Epidermal melanocyte (primary cell): ENCODE data around the gene TFCP2.
"Not testable (repeated sequence)": the region's sequence is repeated elsewhere in the genome, so short reads cannot be mapped to it uniquely, and the experiment has no call there.

Experiments
- DNase-seq: peaks from one replicate; pipeline ENCODE4 v3.0.0; 2011; ENCODE audit warnings: low spot score; ENCODE audit not compliant: insufficient read length

Gene TFCP2

DNA sequence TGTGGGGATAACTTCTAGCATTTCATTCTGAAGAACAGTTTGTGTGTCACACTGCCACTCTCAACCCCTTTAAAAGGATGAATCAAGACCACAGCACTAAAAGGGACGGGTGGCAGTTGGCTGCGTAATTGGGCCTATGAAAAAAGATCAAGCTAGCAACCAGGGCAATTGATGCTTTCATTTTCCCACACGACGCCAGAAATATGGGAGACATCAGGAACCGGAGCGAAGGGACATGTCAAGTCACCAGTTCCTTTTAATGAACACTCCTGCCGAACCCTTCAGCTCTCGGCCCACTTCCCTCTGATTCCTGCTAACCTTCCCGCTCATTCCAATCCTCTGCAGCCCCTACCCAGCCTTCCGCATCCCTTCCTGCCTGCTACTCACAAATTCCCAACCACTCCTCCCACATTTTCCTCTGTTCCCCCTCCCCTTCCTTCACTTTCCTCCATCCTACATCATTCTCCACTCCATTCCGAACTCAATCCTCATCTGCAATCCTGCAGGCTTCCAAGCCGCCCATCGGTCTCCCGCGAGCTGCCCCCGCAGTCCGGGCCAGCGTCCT is 90.3 kb downstream of the TFCP2 start:
- DNase-seq: peak; percentile 38

DNA sequence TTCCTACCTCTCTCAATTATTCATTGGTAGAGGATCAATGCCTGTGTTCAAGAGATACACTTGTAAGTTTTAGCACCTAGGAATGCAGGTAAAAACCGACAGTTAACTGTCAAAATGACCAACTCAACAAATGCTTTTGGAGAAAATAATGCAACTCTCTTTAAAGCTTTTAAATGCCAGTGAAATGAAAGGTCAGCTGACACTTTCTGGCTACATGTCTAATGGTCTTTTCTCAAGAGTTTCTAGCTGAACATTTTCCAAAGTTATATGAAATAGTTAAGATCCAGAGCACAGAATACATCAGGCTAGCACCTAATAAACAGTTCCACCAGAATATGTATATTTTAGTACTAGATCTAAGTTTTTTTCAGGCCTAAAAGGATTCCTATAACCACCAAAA is 91.5 kb downstream of the TFCP2 start:
- no peak for DNase-seq

DNA sequence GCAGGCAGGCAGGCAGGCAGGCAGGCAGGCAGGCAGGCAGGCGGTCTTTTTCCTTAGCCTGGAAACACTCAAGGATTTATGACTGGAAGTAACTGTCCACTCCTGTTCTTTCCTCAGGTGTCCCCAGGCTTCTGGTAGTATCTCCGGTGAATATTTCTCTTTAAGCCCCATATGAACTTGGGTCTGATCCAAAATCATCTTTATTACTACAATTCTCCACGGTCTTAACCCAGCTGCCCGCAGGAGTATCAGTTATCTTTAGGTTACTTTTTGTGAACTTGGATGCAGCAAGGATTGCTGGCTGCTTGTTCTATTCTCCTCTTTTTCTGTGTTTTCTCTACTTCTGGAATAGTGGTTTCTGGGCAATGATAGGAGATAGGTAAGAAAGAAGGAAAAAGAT is 92.8 kb downstream of the TFCP2 start:
- DNase-seq: no peak

DNA sequence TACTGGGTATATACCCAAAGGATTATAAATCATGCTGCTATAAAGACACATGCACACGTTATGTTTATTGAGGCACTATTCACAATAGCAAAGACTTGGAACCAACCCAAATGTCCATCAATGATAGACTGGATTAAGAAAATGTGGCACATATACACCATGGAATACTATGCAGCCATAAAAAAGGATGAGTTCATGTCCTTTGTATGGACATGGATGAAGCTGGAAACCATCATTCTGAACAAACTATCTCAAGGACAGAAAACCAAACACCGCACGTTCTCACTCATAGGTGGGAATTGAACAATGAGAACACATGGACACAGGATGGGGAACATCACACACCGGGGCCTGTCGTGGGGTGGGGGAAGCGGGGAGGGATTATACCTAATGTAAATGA is 94.1 kb downstream of the TFCP2 start:
- not testable (repeated sequence) for DNase-seq

DNA sequence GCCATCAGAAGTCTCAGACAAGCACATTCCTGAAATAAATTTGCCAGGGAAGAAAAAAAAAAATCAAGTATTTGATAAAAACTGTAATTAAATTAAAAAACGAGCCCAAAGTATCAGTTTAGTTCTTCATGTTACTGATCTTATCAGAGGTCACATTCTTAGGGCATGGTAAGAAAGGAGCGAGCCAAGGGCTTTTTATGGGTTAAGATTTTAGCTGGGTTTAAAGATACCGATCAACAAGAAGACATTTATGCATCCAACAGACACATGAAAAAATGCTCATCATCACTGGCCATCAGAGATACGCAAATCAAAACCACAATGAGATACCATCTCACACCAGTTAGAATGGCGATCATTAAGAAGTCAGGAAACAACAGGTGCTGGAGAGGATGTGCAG is 94.6 kb downstream of the TFCP2 start:
- not testable (repeated sequence) for DNase-seq

DNA sequence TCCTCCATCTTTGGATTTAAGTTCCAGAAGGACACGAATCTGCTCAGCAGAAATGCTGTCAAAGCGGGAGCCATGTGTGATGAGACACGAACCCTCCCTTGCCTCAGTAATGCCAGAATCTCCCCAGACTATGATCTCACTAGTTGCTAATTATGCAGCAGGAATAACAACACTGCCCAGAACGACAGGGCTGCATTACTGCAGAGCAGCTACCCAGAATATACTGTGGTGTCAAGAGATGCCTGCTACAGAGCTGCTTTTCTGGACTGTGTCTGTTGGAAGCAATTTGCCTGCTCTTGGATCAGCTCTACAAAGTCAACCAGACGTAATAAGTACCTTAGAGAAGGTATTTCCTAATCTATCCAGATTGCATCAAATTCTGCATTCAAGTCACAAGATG is 95.0 kb downstream of the TFCP2 start:
- no peak for DNase-seq

DNA sequence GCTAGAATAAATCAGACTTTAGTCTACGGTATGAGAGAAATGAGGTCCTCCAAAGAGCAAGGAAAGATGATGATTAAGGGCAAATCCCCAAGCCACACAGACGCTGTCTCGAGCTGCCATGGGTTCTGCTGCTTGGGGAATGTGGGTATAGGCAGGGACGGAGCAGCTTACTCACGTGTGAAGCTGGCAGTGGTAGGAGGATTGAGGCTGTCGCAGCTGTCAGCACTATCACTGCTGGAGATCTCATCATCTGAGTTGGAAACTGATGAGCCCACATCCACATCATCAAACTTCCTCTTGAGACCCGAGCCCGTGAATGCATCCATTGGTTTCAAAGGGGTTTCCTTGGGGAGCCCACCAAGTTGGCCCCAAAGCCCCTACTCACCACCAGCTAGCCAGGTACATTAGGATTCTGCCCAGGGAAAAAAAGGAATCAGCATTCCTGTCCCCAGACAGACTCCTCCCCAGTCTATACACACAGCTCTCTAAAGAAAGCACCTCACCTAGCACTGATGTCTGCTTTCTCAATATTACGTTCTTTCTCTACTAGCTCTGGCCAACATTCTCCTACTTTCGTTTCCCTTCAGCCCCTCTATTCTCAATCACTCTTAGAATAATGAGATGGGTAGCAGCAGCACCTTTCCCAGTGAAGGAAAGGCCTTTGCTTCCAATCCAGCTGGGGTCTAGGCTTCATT is 96.6 kb downstream of the TFCP2 start:
- no peak for DNase-seq

DNA sequence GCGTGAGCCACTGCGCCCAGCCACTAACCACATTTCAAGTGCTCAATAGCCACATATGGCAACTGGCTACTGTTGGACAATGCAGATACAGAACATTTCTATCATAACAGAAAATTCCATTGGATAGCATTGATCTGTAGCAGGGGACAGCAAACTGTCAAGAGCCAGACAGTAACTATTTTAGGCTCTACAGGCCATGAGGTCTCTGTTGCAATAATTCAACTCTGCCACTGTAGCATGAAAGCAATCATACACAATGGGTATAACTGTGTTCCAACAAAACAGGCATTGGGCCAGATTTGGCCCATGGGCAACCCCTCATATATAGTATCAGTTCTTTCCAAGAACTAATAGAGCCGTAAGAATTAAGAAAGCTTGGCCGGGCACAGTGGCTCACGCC is 97.5 kb downstream of the TFCP2 start:
- no peak for DNase-seq

DNA sequence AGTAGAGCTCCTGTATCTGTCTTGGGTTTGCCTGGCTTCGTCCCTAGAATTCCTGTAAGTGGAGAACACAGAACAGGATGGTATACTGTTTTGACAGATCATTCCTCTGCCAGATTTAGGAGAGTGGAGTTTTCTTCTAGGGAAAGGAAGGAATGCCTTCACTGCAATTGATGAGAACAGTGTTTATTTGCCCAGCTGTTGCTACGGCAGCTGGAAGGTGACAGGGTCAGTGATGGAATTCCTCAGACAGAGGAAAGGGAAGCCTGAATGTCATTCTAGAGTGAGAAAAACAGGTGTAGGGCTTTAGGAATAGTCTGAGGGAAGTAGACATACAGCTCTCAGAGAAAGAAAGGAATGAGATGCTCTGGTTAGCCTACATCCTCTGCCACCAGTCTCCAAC is 101.3 kb downstream of the TFCP2 start:
- no peak for DNase-seq

DNA sequence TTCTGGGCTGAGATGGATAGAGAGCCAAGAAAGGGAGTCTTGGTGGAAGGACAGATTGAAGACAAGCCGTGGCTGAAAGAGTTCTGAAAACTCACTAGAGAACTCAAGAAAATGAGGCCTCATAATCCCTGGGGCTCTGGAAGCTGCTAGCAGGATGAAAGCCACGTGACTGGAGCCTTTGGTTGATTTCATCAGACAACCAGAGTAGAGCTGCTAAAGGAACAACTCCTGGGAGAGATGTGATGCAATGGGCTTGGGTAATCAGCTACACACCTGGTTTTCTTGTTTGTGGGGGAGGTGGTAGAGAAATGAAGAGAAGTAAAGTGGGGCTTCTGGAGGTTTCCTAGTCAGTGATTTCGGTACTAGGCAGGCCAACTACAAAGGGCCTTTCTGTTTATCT is 102.9 kb downstream of the TFCP2 start:
- no peak for DNase-seq

DNA sequence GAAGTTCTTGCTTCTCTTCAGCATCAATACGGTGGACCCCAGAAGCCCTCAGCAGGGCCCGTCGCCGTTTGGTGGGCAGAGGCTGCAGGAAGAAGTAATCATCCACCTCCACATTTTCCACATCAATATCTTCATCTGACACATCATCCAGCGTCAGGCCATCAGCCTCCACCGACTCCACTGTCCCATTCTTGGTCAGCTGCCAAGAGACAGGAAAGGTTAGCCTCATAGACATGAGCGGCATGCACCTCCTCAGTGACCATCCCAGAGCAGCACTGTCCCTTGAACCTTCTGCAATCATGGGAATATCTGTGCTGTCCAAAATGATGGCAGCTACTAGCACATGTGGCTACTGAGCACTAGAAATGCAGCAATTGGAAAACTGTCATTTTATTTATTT is 105.2 kb downstream of the TFCP2 start:
- no peak for DNase-seq

DNA sequence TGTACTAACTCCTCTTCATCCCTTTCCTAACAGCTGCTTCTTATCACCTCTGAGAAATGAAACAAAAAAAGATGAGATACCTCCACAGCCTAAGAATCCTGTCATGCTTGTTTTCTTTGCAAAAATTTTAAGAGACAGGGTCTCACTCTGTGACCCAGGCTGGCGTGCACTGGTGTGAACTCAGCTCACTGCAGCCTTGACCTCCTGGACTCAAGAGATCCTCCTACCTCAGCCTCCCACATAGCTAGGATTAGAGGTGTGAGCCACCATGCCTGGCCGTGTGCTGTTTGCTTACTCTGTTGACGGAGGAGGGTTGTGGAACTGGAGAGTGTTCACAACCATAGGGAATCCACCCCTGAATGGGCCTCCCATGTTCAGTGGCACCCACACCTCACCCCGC is 105.7 kb downstream of the TFCP2 start:
- no peak for DNase-seq

DNA sequence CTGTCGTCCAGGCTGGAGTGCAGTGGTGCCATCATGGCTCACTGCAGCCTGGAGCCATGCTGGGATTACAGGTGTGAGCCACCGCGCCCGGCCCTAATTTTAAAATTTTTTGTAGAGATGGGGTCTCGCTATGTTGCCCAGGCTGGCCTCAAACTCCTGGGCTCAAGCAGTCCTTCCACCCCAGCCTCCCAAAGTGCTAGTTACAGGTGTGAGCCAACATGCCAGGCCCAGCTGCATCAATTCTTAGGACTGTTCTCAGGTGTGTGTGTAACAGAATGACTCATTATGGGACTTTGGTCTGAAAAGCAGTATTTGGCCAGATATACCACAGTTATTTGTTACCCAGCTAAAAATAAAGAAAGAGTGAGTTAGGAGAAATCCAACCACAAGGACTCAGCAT is 107.4 kb downstream of the TFCP2 start:
- DNase-seq: no peak

DNA sequence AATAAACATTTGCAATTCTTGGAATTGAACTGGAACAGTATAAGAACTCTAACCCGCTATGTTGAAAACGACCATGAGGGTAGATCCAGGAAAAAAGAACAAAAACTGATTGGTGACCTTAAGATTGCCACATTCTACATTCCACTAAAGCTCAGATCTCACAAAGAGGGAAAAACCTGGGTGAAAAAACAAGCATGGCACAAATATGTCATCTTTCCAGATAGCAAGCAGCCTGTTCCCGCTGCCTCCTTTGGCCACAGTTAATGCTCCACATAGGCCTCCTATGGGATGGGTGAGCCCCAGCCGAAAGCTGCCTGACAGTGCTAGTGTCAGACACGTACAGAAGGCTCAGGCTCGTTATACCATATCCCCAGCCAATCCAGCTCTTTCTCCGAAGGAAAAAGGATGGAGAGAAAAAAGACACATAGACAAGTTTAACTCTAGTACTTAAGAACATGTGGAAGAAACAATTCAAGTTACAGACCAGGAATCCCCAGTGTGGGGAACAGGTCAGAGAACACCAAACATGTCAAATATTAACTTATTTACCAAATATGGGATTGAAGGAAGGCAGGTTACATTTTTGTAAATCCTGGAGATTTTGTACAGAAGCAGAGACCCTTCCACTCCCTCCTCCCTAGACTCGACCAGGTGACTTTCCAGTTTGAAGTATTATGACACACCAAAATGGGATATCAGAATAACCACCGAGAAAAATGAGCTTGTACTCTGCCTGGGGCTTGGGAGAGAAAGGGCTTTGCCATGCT is 110.1 kb downstream of the TFCP2 start:
- DNase-seq: no peak

DNA sequence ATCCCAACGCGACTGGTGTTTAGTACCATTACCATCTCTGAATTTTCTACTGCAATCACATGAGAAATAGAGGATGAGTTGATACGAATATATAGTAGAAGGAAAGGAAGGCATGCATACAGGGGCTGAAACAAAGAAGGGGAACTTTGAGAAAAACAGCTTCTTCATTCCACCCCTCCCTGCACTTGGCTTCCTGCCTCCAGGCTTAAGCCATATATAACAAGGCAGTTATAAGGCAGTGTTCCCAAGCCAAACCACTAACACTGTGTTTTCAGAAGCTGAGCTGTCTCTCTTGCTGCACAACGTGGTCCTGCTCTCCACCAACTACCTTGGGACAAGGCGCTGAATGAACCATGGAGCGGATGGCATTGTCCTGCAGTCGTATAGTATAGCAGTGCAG is 113.8 kb downstream of the TFCP2 start:
- peak; percentile 49 for DNase-seq

DNA sequence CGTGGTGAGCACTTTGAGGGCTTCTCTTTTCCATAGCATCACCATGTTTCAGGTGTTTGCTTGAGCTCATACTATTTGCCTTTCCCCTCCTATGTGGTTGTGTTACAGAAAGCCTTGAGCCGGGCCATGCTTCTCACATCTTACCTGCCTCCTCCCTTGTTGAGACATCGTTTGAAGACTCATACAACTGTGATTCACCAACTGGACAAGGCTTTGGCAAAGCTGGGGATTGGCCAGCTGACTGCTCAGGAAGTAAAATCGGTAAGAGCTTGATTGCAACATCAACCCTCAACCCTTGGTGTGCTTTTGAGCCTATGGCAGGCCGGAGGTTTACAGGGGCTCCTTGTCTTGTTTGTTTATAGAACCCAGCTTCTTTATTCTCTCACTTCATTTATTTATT is 116.7 kb downstream of the TFCP2 start:
- no peak for DNase-seq

DNA sequence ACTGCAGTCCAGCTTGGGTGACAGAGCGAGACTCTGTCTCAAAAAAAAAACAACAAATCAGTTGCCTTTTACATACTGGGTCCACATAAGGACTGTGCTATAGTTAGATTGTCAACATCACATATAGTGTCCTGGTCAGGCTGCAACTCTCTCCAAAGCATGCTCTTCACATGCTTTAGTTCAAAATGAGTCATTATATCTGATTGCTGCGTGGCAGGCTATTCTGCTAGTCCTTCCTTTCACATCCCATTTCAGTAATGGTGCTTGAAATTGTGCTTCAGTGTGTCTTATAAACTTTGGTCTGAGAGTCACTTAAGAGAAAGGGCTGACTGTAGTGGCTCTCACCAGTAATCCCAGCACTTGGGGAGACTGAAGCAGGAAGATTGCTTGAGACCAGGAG is 117.9 kb downstream of the TFCP2 start:
- no peak for DNase-seq

DNA sequence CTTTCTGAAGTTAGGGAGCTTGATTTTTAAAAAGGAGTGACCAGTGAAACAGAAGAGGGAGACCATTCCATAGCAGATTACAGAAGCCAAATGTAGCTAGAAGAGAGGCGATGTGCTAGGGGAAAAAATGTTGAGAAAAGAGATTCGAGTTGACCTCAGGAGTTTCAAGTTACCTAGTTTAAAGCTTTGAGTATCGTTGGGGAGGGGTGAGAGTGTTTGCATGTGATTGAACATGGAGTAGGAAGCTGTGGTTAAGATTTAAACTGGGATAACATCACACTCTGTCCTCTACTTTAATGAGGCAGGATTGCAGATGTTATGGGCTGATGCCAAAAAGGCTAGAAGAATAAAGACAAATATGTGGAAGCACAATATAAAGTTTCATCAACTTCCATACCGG is 121.1 kb downstream of the TFCP2 start:
- DNase-seq: no peak

DNA sequence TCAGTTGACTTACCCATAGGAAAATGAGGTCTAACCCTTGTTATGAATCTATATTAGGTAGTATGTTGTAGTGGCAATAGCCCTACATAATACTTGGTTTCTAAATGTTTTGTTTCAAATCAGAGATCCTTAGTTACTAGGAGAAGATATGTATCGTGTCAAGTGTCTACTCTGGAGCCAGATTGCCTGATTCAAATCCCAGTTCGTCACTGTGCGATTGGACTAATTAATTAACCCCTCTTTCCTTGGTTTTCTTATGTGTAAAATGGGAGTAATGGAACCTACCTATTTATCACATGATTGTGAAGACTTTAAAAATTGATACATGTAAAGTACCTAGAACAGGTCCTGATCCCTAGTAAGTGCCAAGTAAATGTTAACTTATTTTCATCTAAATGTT is 123.4 kb downstream of the TFCP2 start:
- DNase-seq: no peak

DNA sequence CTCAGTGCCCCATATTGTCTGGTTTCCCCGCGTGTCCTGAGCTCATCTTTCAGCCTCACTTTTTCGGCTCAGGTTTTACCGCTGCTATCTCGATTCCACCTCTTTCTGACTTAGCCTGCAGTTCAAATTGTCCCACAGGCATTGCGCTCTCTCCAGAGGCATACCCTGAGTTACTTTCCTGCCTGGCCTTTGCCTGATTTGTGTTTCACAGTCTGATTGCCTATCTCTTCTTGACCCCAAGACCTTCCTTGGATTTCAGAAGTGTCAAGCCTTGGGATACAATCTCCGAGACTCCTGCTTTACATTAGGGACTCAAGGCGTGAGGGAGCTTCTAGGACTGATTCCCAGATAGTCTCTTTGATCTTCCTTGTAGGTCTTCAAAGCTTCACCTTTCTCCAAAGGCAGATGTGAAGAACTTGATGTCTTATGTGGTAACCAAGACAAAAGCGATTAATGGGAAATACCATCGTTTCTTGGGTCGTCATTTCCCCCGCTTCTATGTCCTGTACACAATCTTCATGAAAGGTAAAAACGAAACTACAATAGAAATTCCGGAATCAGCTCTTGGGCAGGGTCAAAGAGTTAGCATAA is 124.2 kb downstream of the TFCP2 start:
- DNase-seq: no peak

DNA sequence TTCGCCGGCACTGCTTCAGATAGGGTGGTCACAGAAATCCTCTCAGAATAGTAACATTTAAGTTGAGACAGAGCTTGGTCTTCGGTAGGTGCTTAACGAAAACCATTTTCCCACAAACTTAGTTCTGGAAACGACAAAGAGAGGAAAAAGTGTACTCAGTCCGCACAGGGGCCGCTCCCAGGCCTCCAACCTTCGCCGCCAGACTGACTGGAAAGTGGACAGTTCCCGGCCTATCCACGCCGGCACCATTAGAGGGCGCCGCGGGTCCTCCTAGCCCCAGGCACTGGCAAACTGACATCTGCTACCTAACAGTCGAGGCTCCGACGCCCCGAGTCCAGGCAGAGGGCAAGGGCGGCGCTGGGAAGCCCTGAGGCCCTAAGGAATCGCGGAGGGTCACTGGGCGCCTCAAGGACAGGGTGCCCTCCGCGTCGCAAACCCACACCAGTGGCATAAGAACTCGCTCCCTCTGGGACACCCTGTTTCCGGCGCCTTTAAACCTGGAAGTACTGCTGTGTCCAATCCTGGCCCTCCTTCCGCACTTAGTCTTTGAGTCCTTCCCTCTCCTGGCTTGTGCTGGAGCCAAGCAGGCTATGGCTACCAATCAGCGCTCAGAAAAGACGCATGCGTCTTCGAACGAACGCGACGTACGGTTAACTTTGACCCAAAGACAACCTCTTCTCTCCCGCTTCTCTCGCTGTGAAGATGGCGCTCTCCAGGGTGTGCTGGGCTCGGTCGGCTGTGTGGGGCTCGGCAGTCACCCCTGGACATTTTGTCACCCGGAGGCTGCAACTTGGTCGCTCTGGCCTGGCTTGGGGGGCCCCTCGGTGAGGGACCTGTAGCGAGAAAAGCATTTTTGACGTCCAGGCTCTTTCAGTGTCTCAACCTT is 125.0 kb downstream of the TFCP2 start, which contains the start of gene LETMD1:
Gene LETMD1, plus strand, starts transcription at position 673 of the 886 bp plus-strand sequence. Its CDS starts 30 bp downstream, at position 703.
- DNase-seq: peak; percentile 93
